NAMALWA (cell line): ENCODE data around the gene AGAP5.
"Not testable (repeated sequence)": the region's sequence is repeated elsewhere in the genome, so short reads cannot be mapped to it uniquely, and the experiment has no call there.

Experiments used
- DNase-seq: peaks from one replicate; pipeline ENCODE4 v3.0.0-alpha.2; 2015; ENCODE audit warnings: low spot score

Gene AGAP5

GRCh38 chr10:73697675-73698159 lies at the start of gene AGAP5:
TSS of gene AGAP5 (minus strand) at chr10:73698109. CDS start at chr10:73697755, 354 bp downstream.
- DNase-seq = not testable (repeated sequence)

GRCh38 chr10:73746721-73747120 lies 48.8 kb upstream of the AGAP5 start:
- DNase-seq = no peak

- peak; percentile 65 for DNase-seq
Measured at GRCh38 chr10:73744664-73744975, 46.7 kb upstream of the AGAP5 start.

- DNase-seq = peak; percentile 92
Measured at GRCh38 chr10:73743905-73744663, 46.2 kb upstream of the AGAP5 start, which contains the start of gene SEC24C. TSS of gene SEC24C (plus strand) at chr10:73744372. CDS start at chr10:73746833, 2,461 bp downstream.

GRCh38 chr10:73743327-73743904 lies 45.5 kb upstream of the AGAP5 start:
- DNase-seq = no peak

- DNase-seq = no peak
Measured at GRCh38 chr10:73742454-73742734, 44.5 kb upstream of the AGAP5 start.

GRCh38 chr10:73740501-73741254 lies 42.8 kb upstream of the AGAP5 start:
- not testable (repeated sequence) for DNase-seq

GRCh38 chr10:73734796-73735305 lies 36.9 kb upstream of the AGAP5 start:
- no peak for DNase-seq

GRCh38 chr10:73734028-73734720 lies 36.3 kb upstream of the AGAP5 start:
- no peak for DNase-seq

GRCh38 chr10:73732931-73733623 lies 35.2 kb upstream of the AGAP5 start:
- DNase-seq = no peak

- DNase-seq = no peak
Measured at GRCh38 chr10:73732426-73732825, 34.5 kb upstream of the AGAP5 start.

GRCh38 chr10:73731588-73732375 lies 33.9 kb upstream of the AGAP5 start:
- DNase-seq = no peak

- DNase-seq = peak; percentile 91
Measured at GRCh38 chr10:73730153-73730906, 32.4 kb upstream of the AGAP5 start.

- not testable (repeated sequence) for DNase-seq
Measured at GRCh38 chr10:73729781-73730152, 31.9 kb upstream of the AGAP5 start.

- DNase-seq = no peak
Measured at GRCh38 chr10:73723516-73723915, 25.6 kb upstream of the AGAP5 start.

- not testable (repeated sequence) for DNase-seq
Measured at GRCh38 chr10:73720561-73720960, 22.7 kb upstream of the AGAP5 start.

GRCh38 chr10:73717556-73717955 lies 19.6 kb upstream of the AGAP5 start:
- peak; percentile 40 for DNase-seq

- DNase-seq = no peak
Measured at GRCh38 chr10:73716251-73716650, 18.3 kb upstream of the AGAP5 start.

GRCh38 chr10:73715179-73716156 lies 17.6 kb upstream of the AGAP5 start:
- not testable (repeated sequence) for DNase-seq
